Astrocyte of the spinal cord (primary cell): ENCODE measurements around the gene RAB31.

Source experiments
- DNase-seq: peaks from one replicate; pipeline ENCODE4 v3.0.0; 2011; ENCODE audit warnings: low read depth, low spot score
- H3K4me3 ChIP-seq: 2 replicates; pipeline ENCODE4 v1.5.1; 2011; ENCODE audit warnings: low read depth, mild to moderate bottlenecking, low read length, moderate library complexity
- CTCF ChIP-seq: IDR thresholded peaks from 2 replicates; pipeline ENCODE4 v1.5.1; 2012; ENCODE audit warnings: low read depth, mild to moderate bottlenecking, low read length, inconsistent platforms
- in situ Hi-C: cut with HindIII; loops from 2 replicates; pipeline ENCODE4 v1.10.0; 2017; ENCODE audit warnings: low sequenced_read_pairs

Gene RAB31

GRCh38 chr18:9740071-9740470 is 32.0 kb downstream of the RAB31 start:
- in situ Hi-C loops, result no loop called here
- DNase-seq, result no peak
- no peak overlapping the region for H3K4me3 ChIP-seq
- no peak for TF ChIP-seq CTCF

GRCh38 chr18:9741406-9741792 is 33.3 kb downstream of the RAB31 start:
- TF ChIP-seq CTCF, result no peak
- no peak for DNase-seq
- in situ Hi-C loops, result no loop called here
- no peak overlapping the region for H3K4me3 ChIP-seq

- in situ Hi-C loops, result no loop called here
Measured at GRCh38 chr18:9741793-9742523, 33.9 kb downstream of the RAB31 start.

GRCh38 chr18:9742524-9743131 is 34.5 kb downstream of the RAB31 start:
- peak; percentile 68 for DNase-seq
- H3K4me3 ChIP-seq, result no peak overlapping the region
- in situ Hi-C loops, result no loop called here
- no peak for TF ChIP-seq CTCF

More at GRCh38 chr18:9741793-9742523, 33.9 kb downstream of the RAB31 start:
- DNase-seq, result peak; percentile 39
- no peak for TF ChIP-seq CTCF
- no peak overlapping the region for H3K4me3 ChIP-seq

- no peak for TF ChIP-seq CTCF
- no peak overlapping the region for H3K4me3 ChIP-seq
- in situ Hi-C loops, result no loop called here
- peak; percentile 97 for DNase-seq
Measured at GRCh38 chr18:9743200-9744016, 35.3 kb downstream of the RAB31 start.

- H3K4me3 ChIP-seq, result no peak overlapping the region
- DNase-seq, result no peak
- no peak for TF ChIP-seq CTCF
- in situ Hi-C loops, result no loop called here
Measured at GRCh38 chr18:9746958-9747357, 38.9 kb downstream of the RAB31 start.
